OCI-LY3 (cell line): ENCODE data around the gene FANCD2OS.

Source experiments
- EZH2phosphoT487 ChIP-seq: fragments of 200-600 bp; shearing (Covaris generic); IDR thresholded peaks from 2 replicates; pipeline ENCODE4 v1.6.1; 2018; ENCODE audit warnings: antibody characterized with exemption, mixed run types, low read depth
- TF ChIP-seq, protein P1 (sequence below): fragments of 200-600, 300-600 bp; sonication (generic); IDR thresholded peaks from 2 replicates; pipeline ENCODE4 v1.5.1; 2014; ENCODE audit warnings: antibody characterized with exemption, low read length, low read depth

DNA sequence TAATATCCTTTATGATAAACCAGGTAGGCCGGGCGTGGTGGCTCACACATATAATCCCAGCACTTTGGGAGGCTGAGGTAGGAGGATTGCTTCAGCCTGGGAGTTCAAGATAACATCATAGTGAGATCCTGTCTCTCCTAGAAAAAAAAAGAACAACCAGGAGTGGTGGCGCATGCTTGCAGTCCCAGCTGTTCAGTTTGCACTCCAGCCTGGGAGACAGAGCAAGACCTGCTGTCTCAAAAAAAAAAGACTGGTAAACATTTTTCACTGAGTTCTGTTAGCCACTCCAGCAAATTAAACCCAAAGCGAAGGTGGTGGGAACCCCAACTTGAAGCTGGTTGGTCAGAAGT lies 47.0 kb upstream of the FANCD2OS start:
- TF ChIP-seq, protein P1, sequence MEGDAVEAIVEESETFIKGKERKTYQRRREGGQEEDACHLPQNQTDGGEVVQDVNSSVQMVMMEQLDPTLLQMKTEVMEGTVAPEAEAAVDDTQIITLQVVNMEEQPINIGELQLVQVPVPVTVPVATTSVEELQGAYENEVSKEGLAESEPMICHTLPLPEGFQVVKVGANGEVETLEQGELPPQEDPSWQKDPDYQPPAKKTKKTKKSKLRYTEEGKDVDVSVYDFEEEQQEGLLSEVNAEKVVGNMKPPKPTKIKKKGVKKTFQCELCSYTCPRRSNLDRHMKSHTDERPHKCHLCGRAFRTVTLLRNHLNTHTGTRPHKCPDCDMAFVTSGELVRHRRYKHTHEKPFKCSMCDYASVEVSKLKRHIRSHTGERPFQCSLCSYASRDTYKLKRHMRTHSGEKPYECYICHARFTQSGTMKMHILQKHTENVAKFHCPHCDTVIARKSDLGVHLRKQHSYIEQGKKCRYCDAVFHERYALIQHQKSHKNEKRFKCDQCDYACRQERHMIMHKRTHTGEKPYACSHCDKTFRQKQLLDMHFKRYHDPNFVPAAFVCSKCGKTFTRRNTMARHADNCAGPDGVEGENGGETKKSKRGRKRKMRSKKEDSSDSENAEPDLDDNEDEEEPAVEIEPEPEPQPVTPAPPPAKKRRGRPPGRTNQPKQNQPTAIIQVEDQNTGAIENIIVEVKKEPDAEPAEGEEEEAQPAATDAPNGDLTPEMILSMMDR = no peak
- no peak for TF ChIP-seq EZH2phosphoT487
